Activated T-cell treated with anti-CD3 and anti-CD28 coated beads, Interleukin-2, amount 50 U/mL, for 72 hours (primary cell): ENCODE data around the gene TRIM48. TPM values are rescaled to one million over a fixed set of nuclear protein-coding genes. Genes with fewer than 3 reads are reported as not detected.
"Not testable (repeated sequence)": the region's sequence is repeated elsewhere in the genome, so short reads cannot be mapped to it uniquely, and the experiment has no call there.

Experiments used
- ATAC-seq, 2 donors: fragments of 150-1000 bp; cut with Tn5 transposase; replicated peaks in 1 of 2; 2 replicates each; pipeline ENCODE4 v1.10.0; 2021; ENCODE audit warnings: moderate library complexity in 2 of 2, mild to moderate bottlenecking in 1 of 2
- DNase-seq, 2 donors: peaks; one replicate each; pipeline ENCODE4 v3.0.0; 2021 to 2022; ENCODE audit warnings: mixed read lengths in 1 of 2
- H3K27ac Mint-ChIP-seq: one replicate; pipeline ENCODE4 v1.8.0; 2022; ENCODE audit warnings: mild to moderate bottlenecking, moderate library complexity, mixed read lengths
- H3K27me3 Mint-ChIP-seq: one replicate; pipeline ENCODE4 v1.8.0; 2022; ENCODE audit warnings: low read depth, mixed read lengths
- H3K36me3 Mint-ChIP-seq, 2 donors: one replicate each; pipeline ENCODE4 v1.8.0; 2022; ENCODE audit warnings: mixed read lengths in 2 of 2, mild to moderate bottlenecking in 1 of 2; ENCODE audit not compliant: insufficient read depth in 2 of 2
- H3K4me1 Mint-ChIP-seq: one replicate; pipeline ENCODE4 v1.8.0; 2022; ENCODE audit warnings: low read depth, mixed read lengths
- H3K4me3 Mint-ChIP-seq, 2 donors: one replicate each; pipeline ENCODE4 v1.8.0; 2022; ENCODE audit warnings: mild to moderate bottlenecking in 2 of 2, mixed read lengths in 2 of 2, moderate library complexity in 2 of 2
- H3K9me3 Mint-ChIP-seq, 2 donors: one replicate each; pipeline ENCODE4 v1.8.0; 2022; ENCODE audit warnings: mixed read lengths in 2 of 2
- total RNA-seq, 2 donors: library from RNA; stranded (reverse); gene quantifications; one replicate each; pipeline ENCODE4 v1.2.3, GENCODE V29; 2022

The TRIM48 gene
- not detected for total RNA-seq

GRCh38 chr11:55261855-55262254, at the start of gene TRIM48:
Gene TRIM48 (plus strand): TSS chr11:55262155. CDS start chr11:55262268, 113 bp downstream.
- H3K27me3 Mint-ChIP-seq, H3K36me3 Mint-ChIP-seq, H3K4me3 Mint-ChIP-seq, H3K4me1 Mint-ChIP-seq, H3K27ac Mint-ChIP-seq, DNase-seq, H3K9me3 Mint-ChIP-seq, ATAC-seq: not testable (repeated sequence)

- not testable (repeated sequence) for H3K27ac Mint-ChIP-seq, H3K36me3 Mint-ChIP-seq, H3K4me3 Mint-ChIP-seq, H3K27me3 Mint-ChIP-seq, DNase-seq, ATAC-seq, H3K4me1 Mint-ChIP-seq
- peaks cover 10 to 23% of the 10 kb centered on the region in 2 donors for H3K9me3 Mint-ChIP-seq
Measured at GRCh38 chr11:55238316-55238715, 23.6 kb upstream of the TRIM48 start.

- Mint-ChIP-seq H3K27me3 (no peaks in the 10 kb centered on the region), H3K27ac (no peak overlapping the region), H3K9me3 (peaks cover 8 to 9% of the 10 kb centered on the region in 2 donors), H3K36me3 (no peaks in the 10 kb centered on the region), H3K4me3 (no peak overlapping the region), H3K4me1 (no peaks in the 10 kb centered on the region)
- ATAC-seq (no peak), DNase-seq (no peak)
Measured at GRCh38 chr11:55263081-55263480, 1.1 kb downstream of the TRIM48 start.

Other genes starting within 250 kb of the TRIM48 start
- not detected for gene OR4A16, start 81.0 kb downstream of the TRIM48 start, total RNA-seq
- gene OR4A15, start 105.8 kb downstream of the TRIM48 start, total RNA-seq, result not detected